NB4 (cell line): ENCODE results near the gene IMMP2L.

Experiments
- POLR2A ChIP-seq: IDR thresholded peaks from 2 replicates; pipeline ENCODE4 v1.6.1; 2011; ENCODE audit warnings: mild to moderate bottlenecking; ENCODE audit not compliant: insufficient read length; ENCODE audit errors: extremely low read depth
- TF ChIP-seq, protein P1 (sequence below): IDR thresholded peaks from 2 replicates; pipeline ENCODE4 v1.6.1; 2011; ENCODE audit warnings: low read depth, low read length

DNA sequence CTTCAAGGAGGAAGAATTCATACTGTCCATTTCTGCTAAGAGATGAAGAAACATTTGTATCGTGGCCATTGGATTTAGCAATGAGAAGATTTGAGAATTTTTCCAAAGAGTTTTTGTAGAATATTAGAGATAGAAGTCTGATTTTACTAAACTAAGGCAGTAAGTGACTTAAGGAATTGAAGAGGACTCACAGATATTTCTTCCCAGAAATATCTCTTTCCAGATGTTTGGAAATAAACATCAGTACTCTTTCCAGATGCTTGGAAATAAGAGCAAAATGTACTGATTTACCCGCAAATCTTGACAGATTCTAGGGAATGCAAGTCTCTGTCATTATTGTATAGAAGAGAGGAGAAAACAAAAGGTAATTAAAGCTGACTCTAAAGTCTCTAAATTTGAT lies 91.3 kb downstream of the IMMP2L start:
- TF ChIP-seq, protein P1, sequence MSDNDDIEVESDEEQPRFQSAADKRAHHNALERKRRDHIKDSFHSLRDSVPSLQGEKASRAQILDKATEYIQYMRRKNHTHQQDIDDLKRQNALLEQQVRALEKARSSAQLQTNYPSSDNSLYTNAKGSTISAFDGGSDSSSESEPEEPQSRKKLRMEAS, result no peak
- no peak for TF ChIP-seq POLR2A
